Large intestine (tissue), 3 donors: ENCODE measurements around the gene DHRS4L2. TPM values are rescaled to one million over a fixed set of nuclear protein-coding genes. Genes with fewer than 3 reads are reported as not detected.
"Not testable (repeated sequence)": the region's sequence is repeated elsewhere in the genome, so short reads cannot be mapped to it uniquely, and the experiment has no call there.

ENCODE experiments used
- DNase-seq, 2 donors: peaks; one replicate each; pipeline versions ENCODE4 v3.0.0 to v3.0.0-alpha.2; 2013
- H3K27ac ChIP-seq: one replicate; pipeline ENCODE4 v1.5.1; 2013; ENCODE audit warnings: low read length
- H3K27me3 ChIP-seq: 2 replicates; pipeline ENCODE4 v1.6.1; 2013; ENCODE audit warnings: low read length; ENCODE audit not compliant: control insufficient read depth, insufficient read depth
- H3K36me3 ChIP-seq: 2 replicates; pipeline ENCODE4 v1.6.1; 2013; ENCODE audit warnings: low read length; ENCODE audit not compliant: control insufficient read depth, insufficient read depth
- H3K4me1 ChIP-seq: one replicate; pipeline ENCODE4 v1.6.1; 2013; ENCODE audit warnings: low read length; ENCODE audit not compliant: control insufficient read depth, insufficient read depth
- H3K4me3 ChIP-seq: one replicate; pipeline ENCODE4 v1.5.1; 2013; ENCODE audit warnings: low read length
- H3K9me3 ChIP-seq: one replicate; pipeline ENCODE4 v1.6.1; 2013; ENCODE audit warnings: mild to moderate bottlenecking, low read depth, low read length, moderate library complexity; ENCODE audit not compliant: control insufficient read depth
- WGBS: methylation state at CpG from one replicate; pipeline ENCODE4 v1.1.5; 2013; ENCODE audit warnings: low lambda C conversion rate; ENCODE audit not compliant: insufficient coverage; 5-methylcytosine and 5-hydroxymethylcytosine counted together
- polyA plus RNA-seq: library from polyadenylated mRNA; unstranded; fragments of 120-200 nt; gene quantifications from one replicate; pipeline ENCODE4 v1.2.1, GENCODE V29; 2013

The DHRS4L2 gene
- polyA plus RNA-seq, 1 donor, result 29.1 TPM

DNA sequence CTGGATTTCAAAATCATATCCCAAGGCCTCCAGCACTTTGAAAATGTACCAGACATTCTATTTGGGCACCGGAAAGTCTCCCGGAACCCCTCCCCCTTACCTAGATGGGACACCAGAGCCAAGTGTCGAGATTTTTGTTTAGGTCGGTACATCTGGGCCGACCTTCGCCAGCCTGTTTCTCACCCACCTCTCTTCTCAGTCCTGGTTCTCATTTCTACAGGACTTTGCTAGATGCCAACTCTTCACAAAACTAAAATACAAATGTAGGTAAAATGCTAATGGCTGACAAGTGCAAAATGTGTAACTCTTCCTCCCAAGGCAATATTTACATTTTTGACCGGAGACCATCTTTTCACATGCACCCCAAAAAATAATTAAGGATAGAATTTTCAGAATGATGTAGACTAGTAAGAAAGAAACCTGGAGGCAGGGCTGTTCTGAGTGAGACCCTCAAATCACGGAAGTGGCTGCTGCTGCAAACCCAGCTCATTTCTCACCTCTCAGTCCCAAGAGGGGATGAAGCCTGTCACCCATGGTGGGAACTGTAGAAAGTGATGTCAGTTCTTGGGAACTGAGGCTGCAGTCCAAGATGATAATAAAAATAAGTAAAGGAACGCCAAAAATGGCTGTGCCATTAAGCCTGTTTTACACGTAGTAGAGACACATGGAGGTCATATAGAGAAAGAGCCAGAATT lies 48.4 kb downstream of the DHRS4L2 start:
- not testable (repeated sequence) for DNase-seq, H3K27me3 ChIP-seq, H3K9me3 ChIP-seq, H3K36me3 ChIP-seq
- WGBS, result no CpG with 5 or more reads among the region's 10 CpGs
- Histone ChIP-seq H3K4me3 (peak overlapping the region; percentile 67), H3K4me1 (peaks cover 27% of the 10 kb centered on the region), H3K27ac (peak overlapping the region; percentile 93)

DNA sequence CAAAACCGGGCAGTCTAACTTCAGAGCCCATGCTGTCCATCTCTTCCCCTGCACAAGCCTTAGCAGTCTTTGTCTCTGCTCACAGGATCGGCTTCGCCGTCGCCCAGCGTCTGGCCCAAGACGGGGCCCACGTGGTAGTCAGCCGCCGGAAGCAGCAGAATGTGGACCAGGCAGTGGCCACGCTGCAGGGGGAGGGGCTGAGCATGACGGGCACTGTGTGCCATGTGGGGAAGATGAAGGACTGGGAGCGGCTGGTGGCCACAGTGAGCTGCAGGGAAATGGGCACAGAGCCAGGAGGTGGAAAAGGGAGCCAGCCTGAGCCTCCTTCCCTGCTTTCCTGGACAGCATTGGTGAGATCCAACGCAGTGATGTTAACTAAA lies 48.9 kb downstream of the DHRS4L2 start:
- no peaks in the 10 kb centered on the region for H3K9me3 ChIP-seq
- H3K36me3 ChIP-seq, result no peaks in the 10 kb centered on the region
- no peak for DNase-seq
- WGBS, result no CpG with 5 or more reads among the region's 14 CpGs
- peak overlapping the region; percentile 58 for H3K27ac ChIP-seq
- no peaks in the 10 kb centered on the region for H3K27me3 ChIP-seq
- no peak overlapping the region for H3K4me3 ChIP-seq
- peaks cover 27% of the 10 kb centered on the region for H3K4me1 ChIP-seq

DNA sequence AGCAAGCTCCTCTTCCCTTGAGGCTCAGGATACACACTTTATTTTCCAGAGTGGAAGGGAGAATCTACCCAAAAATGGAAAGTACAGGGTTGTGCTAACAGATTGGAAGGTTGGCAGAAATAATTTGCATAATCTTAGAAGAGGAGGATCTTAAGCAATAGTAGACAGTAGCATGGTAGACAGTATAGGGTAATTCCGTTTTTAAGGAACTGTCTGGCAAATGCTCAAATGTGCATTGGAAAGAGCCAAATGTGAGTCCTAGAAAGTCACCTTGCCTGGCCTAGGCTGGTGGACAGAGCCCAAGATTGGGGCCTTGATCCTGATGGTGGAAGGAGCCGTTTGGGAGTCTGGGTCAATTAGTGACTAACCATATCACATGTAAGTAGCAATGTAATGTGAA lies 50.0 kb downstream of the DHRS4L2 start:
- H3K36me3 ChIP-seq, result no peaks in the 10 kb centered on the region
- no peaks in the 10 kb centered on the region for H3K9me3 ChIP-seq
- peaks cover 27% of the 10 kb centered on the region for H3K4me1 ChIP-seq
- no CpG with 5 or more reads among the region's 2 CpGs for WGBS
- H3K27ac ChIP-seq, result peak overlapping the region; percentile 58
- H3K27me3 ChIP-seq, result no peaks in the 10 kb centered on the region
- no peak for DNase-seq
- no peak overlapping the region for H3K4me3 ChIP-seq

DNA sequence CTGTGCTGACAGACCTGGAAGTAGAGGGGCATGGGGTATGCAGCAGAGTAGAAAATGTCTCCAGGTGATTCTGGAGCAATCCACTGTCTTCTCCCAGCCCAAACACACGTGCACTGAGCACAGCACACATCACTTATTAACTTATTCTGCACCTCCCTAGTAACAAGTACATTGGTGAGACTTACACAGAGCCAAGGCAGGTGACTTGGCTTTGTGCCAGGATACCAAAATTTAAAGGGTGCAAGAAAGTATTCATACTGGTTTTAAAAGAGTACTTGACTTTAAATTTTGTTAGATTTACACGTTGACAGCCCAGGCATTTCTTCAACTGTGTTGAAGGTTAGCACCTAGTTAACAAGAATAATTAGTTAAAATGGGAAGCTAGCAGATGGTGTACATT lies 52.0 kb downstream of the DHRS4L2 start:
- peak in 1 of 2 donors; percentile 34 for DNase-seq
- H3K9me3 ChIP-seq, result no peaks in the 10 kb centered on the region
- no peak overlapping the region for H3K27ac ChIP-seq
- H3K4me1 ChIP-seq, result peaks cover 27% of the 10 kb centered on the region
- no peak overlapping the region for H3K4me3 ChIP-seq
- WGBS, result no CpG with 5 or more reads among the region's 2 CpGs
- no peaks in the 10 kb centered on the region for H3K36me3 ChIP-seq
- no peaks in the 10 kb centered on the region for H3K27me3 ChIP-seq

DNA sequence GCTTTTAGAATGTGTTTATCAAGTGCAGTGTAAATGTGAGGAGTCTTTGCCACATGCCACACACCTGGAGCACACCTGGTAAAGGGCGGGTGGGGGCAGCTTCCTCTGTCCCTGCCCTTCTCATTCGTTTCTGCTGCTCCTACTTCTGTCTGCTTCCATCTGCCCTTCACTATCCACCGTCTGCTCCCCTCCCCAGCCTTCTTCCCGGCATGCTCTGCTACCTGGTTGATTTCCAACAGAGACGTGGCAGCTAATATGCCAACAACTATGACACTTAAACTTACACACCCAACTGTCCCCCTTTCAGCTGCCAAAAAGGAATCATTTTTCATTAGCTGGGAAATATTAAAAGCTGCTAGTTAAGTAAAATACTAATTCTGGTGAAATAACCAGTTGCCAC lies 54.0 kb downstream of the DHRS4L2 start:
- Histone ChIP-seq H3K36me3 (no peaks in the 10 kb centered on the region), H3K4me3 (no peak overlapping the region), H3K4me1 (peaks cover 17% of the 10 kb centered on the region), H3K9me3 (no peaks in the 10 kb centered on the region), H3K27me3 (no peaks in the 10 kb centered on the region), H3K27ac (no peak overlapping the region)
- WGBS, result no CpG with 5 or more reads among the region's 5 CpGs
- peak in 1 of 2 donors; percentile 6 for DNase-seq

DNA sequence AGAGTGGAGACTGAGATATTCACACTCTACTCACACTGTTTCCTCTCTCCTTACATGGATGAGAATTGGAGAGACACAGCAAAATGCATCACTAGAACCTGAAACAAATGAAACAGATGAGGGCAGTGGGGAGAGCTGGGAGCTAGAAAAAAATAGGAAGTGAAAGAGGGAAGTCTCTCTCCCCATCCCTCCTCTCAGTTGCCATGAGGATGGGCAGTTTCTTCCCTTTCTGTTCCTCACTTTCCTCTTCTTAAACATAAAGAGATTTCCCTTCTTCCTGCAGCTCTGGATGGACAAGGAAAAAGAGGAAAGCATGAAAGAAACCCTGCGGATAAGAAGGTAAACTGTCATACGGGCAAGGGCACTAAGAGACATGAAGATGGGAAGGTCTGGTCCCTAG lies 60.3 kb downstream of the DHRS4L2 start:
- H3K27ac ChIP-seq, H3K36me3 ChIP-seq: not testable (repeated sequence)

DNA sequence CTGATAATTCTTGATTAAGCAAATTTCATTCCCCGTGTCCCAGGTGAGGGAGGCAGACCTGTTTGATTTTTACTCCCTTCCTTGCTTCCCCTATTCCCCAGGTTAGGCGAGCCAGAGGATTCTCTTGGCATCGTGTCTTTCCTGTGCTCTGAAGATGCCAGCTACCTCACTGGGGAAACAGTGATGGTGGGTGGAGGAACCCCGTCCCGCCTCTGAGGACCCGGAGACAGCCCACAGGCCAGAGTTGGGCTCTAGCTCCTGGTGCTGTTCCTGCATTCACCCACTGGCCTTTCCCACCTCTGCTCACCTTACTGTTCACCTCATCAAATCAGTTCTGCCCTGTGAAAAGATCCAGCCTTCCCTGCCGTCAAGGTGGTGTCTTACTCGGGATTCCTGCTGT lies 62.0 kb downstream of the DHRS4L2 start:
- WGBS, result no CpG with 5 or more reads among the region's 8 CpGs

More for the DNA sequence above, 60.3 kb downstream of the DHRS4L2 start:
- WGBS, result no CpG with 5 or more reads among the region's 2 CpGs
- DNase-seq, H3K27me3 ChIP-seq, H3K4me1 ChIP-seq, H3K9me3 ChIP-seq, H3K4me3 ChIP-seq: not testable (repeated sequence)

DNA sequence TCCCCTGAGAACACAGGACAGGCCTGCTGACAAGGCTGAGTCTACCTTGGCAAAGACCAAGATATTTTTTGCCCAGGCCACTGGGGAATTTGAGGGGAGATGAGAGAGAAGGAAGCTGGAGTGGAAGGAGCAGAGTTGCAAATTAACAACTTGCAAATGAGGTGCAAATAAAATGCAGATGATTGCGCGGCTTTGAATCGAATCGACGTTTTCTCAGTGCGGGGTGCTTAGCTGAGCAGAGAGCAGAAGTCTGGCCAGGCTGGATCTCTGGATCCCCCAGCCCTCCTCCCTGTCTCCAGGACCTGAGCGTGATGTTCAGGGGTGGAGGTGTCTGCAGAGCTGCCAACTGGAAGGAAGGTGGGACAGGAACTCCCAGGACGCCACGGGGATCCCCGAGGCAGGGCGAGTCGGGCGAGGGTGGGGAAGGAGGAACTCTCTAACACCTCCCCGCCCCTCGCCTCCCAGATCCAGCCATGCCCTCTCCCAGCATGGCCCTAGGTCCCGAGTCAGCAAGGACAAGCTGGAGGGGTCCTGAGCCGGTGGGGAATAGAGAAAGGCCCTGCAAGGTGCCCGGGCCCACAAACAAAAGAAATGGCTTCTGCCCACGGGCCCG lies 62.6 kb downstream of the DHRS4L2 start:
- Histone ChIP-seq H3K4me1 (peaks cover 9% of the 10 kb centered on the region), H3K27me3 (peaks cover 5% of the 10 kb centered on the region), H3K4me3 (peak overlapping the region; percentile 74), H3K9me3 (no peaks in the 10 kb centered on the region), H3K36me3 (no peaks in the 10 kb centered on the region), H3K27ac (peak overlapping the region; percentile 53)
- DNase-seq, result no peak
- no CpG with 5 or more reads among the region's 20 CpGs for WGBS

More for the DNA sequence above, 62.0 kb downstream of the DHRS4L2 start:
- H3K4me1 ChIP-seq, H3K4me3 ChIP-seq, H3K9me3 ChIP-seq, H3K27ac ChIP-seq, H3K27me3 ChIP-seq, H3K36me3 ChIP-seq, DNase-seq: not testable (repeated sequence)

DNA sequence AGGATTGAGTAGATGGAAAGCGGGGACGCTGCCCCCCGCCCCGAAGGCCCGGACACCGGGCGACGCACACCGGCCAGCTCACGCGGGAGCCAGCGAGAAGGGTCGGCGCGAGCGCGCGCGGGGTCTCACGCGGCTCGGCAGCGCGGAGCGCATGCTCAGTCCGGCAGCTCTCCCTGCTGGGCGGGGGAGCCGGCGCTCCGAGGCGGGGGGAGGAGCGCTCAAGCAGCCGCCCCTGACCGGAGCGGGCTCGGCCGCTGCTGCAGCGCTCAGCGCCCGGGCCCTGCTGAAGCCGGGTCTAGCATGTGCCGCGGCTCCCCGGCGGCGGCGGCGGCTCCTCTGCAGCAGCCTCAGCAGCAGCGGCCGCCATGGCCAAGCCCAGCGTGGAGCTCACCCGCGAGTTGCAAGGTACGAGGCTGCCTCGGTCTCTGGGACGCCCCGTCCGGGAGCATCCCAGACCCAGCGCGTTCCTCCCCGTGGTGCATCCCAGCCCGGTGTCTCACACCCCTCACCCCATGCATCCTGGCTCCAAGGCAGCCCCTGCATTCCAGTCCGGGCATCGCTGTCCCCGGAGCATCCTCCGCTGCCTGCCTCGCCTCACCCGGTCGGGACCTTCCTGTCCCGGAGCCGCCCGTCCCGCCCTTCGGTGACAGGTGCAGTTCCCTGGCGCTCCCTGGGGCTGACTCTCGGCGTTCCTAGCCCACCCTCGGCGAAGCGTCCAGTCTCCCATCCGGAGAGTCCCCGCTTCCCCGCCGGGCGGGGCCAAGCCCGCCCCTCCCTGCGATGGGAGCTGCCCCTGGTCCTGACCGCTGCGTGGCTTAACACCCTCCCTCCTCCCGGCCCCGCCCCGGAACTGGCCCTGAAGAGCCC lies 63.3 kb downstream of the DHRS4L2 start, which contains the start of gene CARMIL3:
TSS of gene CARMIL3 (plus strand) at position 221 of the 867 bp plus-strand sequence. CDS start at position 366, 145 bp downstream.
- Histone ChIP-seq H3K9me3 (no peaks in the 10 kb centered on the region), H3K4me3 (peak within 1 kb of the TSS; percentile 74), H3K27me3 (peaks cover 5% of the 10 kb centered on the region), H3K36me3 (no peaks in the 10 kb centered on the region), H3K4me1 (peaks cover 9% of the 10 kb centered on the region), H3K27ac (peak within 1 kb of the TSS; percentile 53)
- WGBS, result no CpG with 5 or more reads among the region's 92 CpGs
- peak; percentile 68 to 79 for DNase-seq
